ENCODE data around the gene CACUL1. TPM values are rescaled to one million over a fixed set of nuclear protein-coding genes. Genes with fewer than 3 reads are reported as not detected.

The CACUL1 gene
- total RNA-seq, 4 donors from 2014 or later, result 20.8 to 33.7 (median 28.2) TPM

DNA sequence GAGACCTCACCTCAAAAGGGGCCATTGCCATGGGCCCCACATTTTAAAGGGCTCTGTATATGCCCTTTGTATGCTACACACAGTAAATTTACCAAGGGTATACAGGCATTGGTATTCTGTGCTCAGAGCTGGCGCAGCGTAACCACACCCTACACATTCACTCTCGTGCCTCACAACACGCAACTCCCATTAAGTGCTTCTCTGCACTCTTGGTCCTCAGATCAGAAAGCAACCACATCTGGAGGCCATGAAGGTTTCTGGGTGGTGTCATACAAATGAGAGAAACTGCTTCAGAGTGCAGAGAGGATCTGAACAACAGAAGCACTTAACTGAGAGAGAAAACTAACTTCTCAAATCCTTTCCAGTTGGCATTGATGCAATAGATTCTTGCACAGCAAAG is 9.4 kb upstream of the CACUL1 start:
- no peak for DNase-seq (ENCODE audit: low spot score in 2 of 2)
- H3K4me3 ChIP-seq (ENCODE audit: low read depth, poor library complexity, severe bottlenecking), result no peak overlapping the region
- TF ChIP-seq POLR2A (IDR thresholded peaks at IDR 0.05), result no peak
- TF ChIP-seq, protein P1, sequence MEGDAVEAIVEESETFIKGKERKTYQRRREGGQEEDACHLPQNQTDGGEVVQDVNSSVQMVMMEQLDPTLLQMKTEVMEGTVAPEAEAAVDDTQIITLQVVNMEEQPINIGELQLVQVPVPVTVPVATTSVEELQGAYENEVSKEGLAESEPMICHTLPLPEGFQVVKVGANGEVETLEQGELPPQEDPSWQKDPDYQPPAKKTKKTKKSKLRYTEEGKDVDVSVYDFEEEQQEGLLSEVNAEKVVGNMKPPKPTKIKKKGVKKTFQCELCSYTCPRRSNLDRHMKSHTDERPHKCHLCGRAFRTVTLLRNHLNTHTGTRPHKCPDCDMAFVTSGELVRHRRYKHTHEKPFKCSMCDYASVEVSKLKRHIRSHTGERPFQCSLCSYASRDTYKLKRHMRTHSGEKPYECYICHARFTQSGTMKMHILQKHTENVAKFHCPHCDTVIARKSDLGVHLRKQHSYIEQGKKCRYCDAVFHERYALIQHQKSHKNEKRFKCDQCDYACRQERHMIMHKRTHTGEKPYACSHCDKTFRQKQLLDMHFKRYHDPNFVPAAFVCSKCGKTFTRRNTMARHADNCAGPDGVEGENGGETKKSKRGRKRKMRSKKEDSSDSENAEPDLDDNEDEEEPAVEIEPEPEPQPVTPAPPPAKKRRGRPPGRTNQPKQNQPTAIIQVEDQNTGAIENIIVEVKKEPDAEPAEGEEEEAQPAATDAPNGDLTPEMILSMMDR (IDR thresholded peaks at IDR 0.05), result no peak
- intact Hi-C loops (cut with DNase I; ENCODE audit: low total_unique reads), result no loop called here
- 58 to 67% methylated on average over 4 of the region's 4 CpGs for whole genome bisulfite sequencing, 2 donors

DNA sequence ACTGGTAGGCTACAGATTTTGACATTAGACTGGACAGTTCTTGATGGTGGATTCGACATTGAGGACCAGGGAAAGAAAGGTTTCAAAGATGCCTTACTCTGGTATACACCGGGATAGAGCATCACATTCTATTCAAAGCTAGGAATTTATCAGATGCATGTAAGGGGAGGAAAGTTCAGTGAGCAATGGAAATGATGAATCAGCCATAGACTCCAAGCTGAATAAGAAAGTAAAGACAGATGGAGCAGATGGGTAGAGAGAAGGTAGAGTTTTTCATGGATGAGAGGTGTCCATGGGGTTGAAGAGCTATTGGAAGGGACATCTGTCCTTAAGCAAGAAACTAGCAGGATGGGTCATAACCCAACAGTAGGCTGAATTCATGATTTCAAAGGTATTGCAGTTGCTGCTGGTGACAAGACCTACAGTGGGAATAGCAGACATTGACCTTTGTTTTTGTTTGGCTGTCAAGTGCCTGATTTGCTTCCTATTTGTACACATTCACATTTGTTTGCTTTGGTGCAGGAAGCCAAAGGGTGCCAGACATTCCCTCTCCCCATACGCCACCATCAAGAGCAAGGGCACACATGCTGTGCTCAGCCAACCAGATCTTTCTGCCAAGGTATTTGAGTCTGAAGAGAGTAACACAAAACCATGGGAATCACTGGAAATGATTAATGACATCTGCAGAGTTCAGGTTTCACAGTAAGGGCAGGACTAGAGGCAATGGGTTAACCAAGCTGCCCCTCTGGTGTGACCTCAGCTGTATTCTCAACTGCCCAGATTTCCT is 8.6 kb upstream of the CACUL1 start:
- WGBS, 2 donors, result 87 to 92% methylated on average over 3 of the region's 3 CpGs
- TF ChIP-seq, protein P1 (IDR thresholded peaks at IDR 0.05), result no peak
- no peak for TF ChIP-seq POLR2A (IDR thresholded peaks at IDR 0.05)
- intact Hi-C loops (cut with DNase I; ENCODE audit: low total_unique reads), result no loop called here
- no peak for DNase-seq (ENCODE audit: low spot score in 2 of 2)
- H3K4me3 ChIP-seq (ENCODE audit: low read depth, poor library complexity, severe bottlenecking), result no peak overlapping the region

DNA sequence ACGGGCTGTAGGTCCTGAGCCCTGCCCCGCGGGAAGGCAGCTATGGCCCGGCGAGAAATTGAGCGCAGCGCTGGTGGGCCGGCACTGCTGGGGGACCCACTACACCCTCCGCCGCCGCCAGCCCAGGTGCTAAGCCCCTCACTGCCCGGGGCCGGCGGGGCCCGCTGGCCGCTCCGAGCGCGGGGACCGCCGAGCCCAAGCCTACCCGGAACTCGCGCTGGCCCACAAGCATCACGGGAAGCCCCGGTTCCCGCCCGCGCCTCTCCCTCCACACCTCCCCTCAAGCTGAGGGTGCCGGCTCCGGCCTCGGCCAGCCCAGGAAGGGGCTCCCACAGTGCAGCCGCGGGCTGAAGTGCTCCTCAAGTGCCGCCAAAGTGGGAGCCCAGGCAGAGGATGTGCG is 5.5 kb upstream of the CACUL1 start:
- intact Hi-C loops (cut with DNase I; ENCODE audit: low total_unique reads), result no loop called here
- DNase-seq (ENCODE audit: low spot score in 2 of 2), result no peak
- no peak overlapping the region for H3K4me3 ChIP-seq (ENCODE audit: low read depth, poor library complexity, severe bottlenecking)
- TF ChIP-seq, protein P1 (IDR thresholded peaks at IDR 0.05), result no peak
- no peak for TF ChIP-seq POLR2A (IDR thresholded peaks at IDR 0.05)
- WGBS, 2 donors, result 90 to 98% methylated on average over 18 to 20 of the region's 36 CpGs

DNA sequence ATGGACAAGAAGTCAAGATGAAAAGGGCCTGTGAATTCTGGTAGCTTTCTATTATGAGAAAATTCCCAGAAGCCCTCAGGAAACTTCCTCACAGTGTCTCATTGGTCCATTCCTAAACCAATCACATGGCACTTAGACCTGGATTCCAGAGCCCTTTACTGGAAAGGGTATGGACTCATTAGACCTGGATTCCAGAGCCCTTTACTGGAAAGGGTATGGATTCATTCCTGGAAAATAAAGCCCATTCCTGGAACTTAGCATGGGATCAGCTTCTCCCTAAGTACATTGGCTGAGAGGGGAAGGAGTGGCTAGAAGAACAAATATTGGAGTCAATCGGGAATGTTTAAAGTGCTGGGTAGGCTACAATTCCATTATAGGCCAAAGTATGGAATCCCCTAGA is 3.7 kb upstream of the CACUL1 start:
- DNase-seq (ENCODE audit: low spot score in 2 of 2), result no peak
- H3K4me3 ChIP-seq (ENCODE audit: low read depth, poor library complexity, severe bottlenecking), result no peak overlapping the region
- intact Hi-C loops (cut with DNase I; ENCODE audit: low total_unique reads), result no loop called here
- WGBS, 2 donors, result 87 to 91% methylated on average over 1 of the region's 1 CpG
- no peak for TF ChIP-seq POLR2A (IDR thresholded peaks at IDR 0.05)
- TF ChIP-seq, protein P1 (IDR thresholded peaks at IDR 0.05), result no peak

DNA sequence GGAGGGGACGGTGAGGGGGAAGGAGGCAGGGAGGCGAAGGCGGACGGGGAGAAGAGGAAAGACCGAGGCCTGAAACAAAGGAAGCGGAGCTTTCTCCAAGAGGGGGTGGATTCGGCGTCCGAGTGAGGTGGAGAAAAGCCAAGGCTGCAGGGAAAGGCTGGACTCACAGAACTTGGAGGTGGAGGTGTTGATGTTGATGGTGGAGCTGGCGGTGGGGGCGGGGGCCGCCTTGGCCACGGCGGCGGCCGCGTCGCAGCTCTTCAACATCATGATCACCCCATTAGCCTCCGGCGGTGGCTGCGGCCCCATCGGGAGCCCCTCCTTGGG is 578 bp downstream of the CACUL1 start:
- peak in 1 of 2 donors; percentile 50 for DNase-seq (ENCODE audit: low spot score in 2 of 2)
- TF ChIP-seq, protein P1 (IDR thresholded peaks at IDR 0.05), result no peak
- TF ChIP-seq POLR2A (IDR thresholded peaks at IDR 0.05), result no peak
- H3K4me3 ChIP-seq (ENCODE audit: low read depth, poor library complexity, severe bottlenecking), result peak overlapping the region; percentile 100
- 0 to 1% methylated on average over 19 to 22 of the region's 22 CpGs for WGBS, 2 donors
- intact Hi-C loops (cut with DNase I; ENCODE audit: low total_unique reads), result no loop called here
